Rectal smooth muscle tissue (tissue), 1 donor: Measurements from ENCODE around the gene SLC39A9.
"Not testable (repeated sequence)": the region's sequence is repeated elsewhere in the genome, so short reads cannot be mapped to it uniquely, and the experiment has no call there.

Source experiments
- H3K27ac ChIP-seq: one replicate; pipeline ENCODE4 v1.7.0; 2013; ENCODE audit warnings: low read depth, low read length, inconsistent platforms
- H3K27me3 ChIP-seq: one replicate; pipeline ENCODE4 v1.7.0; 2013; ENCODE audit warnings: low read length; ENCODE audit not compliant: control insufficient read depth, insufficient read depth
- H3K36me3 ChIP-seq: one replicate; pipeline ENCODE4 v1.7.0; 2013; ENCODE audit warnings: low read length; ENCODE audit not compliant: control insufficient read depth, insufficient read depth
- H3K4me1 ChIP-seq: one replicate; pipeline ENCODE4 v1.7.0; 2013; ENCODE audit warnings: low read length; ENCODE audit not compliant: control insufficient read depth, insufficient read depth
- H3K4me3 ChIP-seq: one replicate; pipeline ENCODE4 v1.7.0; 2013; ENCODE audit warnings: low read length
- H3K9ac ChIP-seq: one replicate; pipeline ENCODE4 v1.7.0; 2013; ENCODE audit warnings: low read length

Gene SLC39A9

GRCh38 chr14:69404883-69405282 lies 6.4 kb downstream of the SLC39A9 start:
- H3K9ac ChIP-seq, result no peak overlapping the region
- no peaks in the 10 kb centered on the region for H3K27me3 ChIP-seq
- no peak overlapping the region for H3K27ac ChIP-seq
- H3K36me3 ChIP-seq, result no peaks in the 10 kb centered on the region
- H3K4me1 ChIP-seq, result peaks cover 11% of the 10 kb centered on the region
- no peak overlapping the region for H3K4me3 ChIP-seq

GRCh38 chr14:69405762-69406161 lies 7.3 kb downstream of the SLC39A9 start:
- peaks cover 3% of the 10 kb centered on the region for H3K4me1 ChIP-seq

GRCh38 chr14:69408331-69408960 lies 10.0 kb downstream of the SLC39A9 start:
- H3K9ac ChIP-seq, result no peak overlapping the region
- H3K4me1 ChIP-seq, result no peaks in the 10 kb centered on the region
- no peak overlapping the region for H3K27ac ChIP-seq
- H3K4me3 ChIP-seq, result no peak overlapping the region
- H3K36me3 ChIP-seq, result no peaks in the 10 kb centered on the region
- H3K27me3 ChIP-seq, result no peaks in the 10 kb centered on the region

More at GRCh38 chr14:69405762-69406161, 7.3 kb downstream of the SLC39A9 start:
- H3K36me3 ChIP-seq, result no peaks in the 10 kb centered on the region
- no peak overlapping the region for H3K27ac ChIP-seq
- H3K4me3 ChIP-seq, result no peak overlapping the region
- no peak overlapping the region for H3K9ac ChIP-seq
- H3K27me3 ChIP-seq, result no peaks in the 10 kb centered on the region

GRCh38 chr14:69413483-69413882 lies 15.0 kb downstream of the SLC39A9 start:
- Histone ChIP-seq H3K9ac (no peak overlapping the region), H3K36me3 (no peaks in the 10 kb centered on the region)

GRCh38 chr14:69416087-69416486 lies 17.6 kb downstream of the SLC39A9 start:
- H3K4me3 ChIP-seq, H3K36me3 ChIP-seq, H3K27ac ChIP-seq, H3K9ac ChIP-seq, H3K4me1 ChIP-seq, H3K27me3 ChIP-seq: not testable (repeated sequence)

More at GRCh38 chr14:69413483-69413882, 15.0 kb downstream of the SLC39A9 start:
- H3K27me3 ChIP-seq, result no peaks in the 10 kb centered on the region
- H3K27ac ChIP-seq, result no peak overlapping the region
- no peaks in the 10 kb centered on the region for H3K4me1 ChIP-seq
- no peak overlapping the region for H3K4me3 ChIP-seq

- H3K4me3 ChIP-seq, result no peak overlapping the region
- no peaks in the 10 kb centered on the region for H3K27me3 ChIP-seq
- no peaks in the 10 kb centered on the region for H3K4me1 ChIP-seq
- no peak overlapping the region for H3K9ac ChIP-seq
- peaks cover 6% of the 10 kb centered on the region for H3K36me3 ChIP-seq
- no peak overlapping the region for H3K27ac ChIP-seq
Observed at GRCh38 chr14:69423279-69423678, 24.8 kb downstream of the SLC39A9 start.

GRCh38 chr14:69424149-69424923 lies 25.8 kb downstream of the SLC39A9 start:
- Histone ChIP-seq H3K4me3 (no peak overlapping the region), H3K27ac (no peak overlapping the region), H3K36me3 (peaks cover 6% of the 10 kb centered on the region), H3K9ac (no peak overlapping the region), H3K27me3 (no peaks in the 10 kb centered on the region), H3K4me1 (no peaks in the 10 kb centered on the region)

- no peak overlapping the region for H3K9ac ChIP-seq
- H3K27ac ChIP-seq, result no peak overlapping the region
- no peaks in the 10 kb centered on the region for H3K27me3 ChIP-seq
- H3K4me1 ChIP-seq, result no peaks in the 10 kb centered on the region
- H3K4me3 ChIP-seq, result no peak overlapping the region
- peaks cover 6% of the 10 kb centered on the region for H3K36me3 ChIP-seq
Observed at GRCh38 chr14:69427596-69427995, 29.1 kb downstream of the SLC39A9 start.

- Histone ChIP-seq H3K27me3 (no peaks in the 10 kb centered on the region), H3K36me3 (peaks cover 6% of the 10 kb centered on the region), H3K4me1 (no peaks in the 10 kb centered on the region), H3K9ac (no peak overlapping the region), H3K27ac (no peak overlapping the region), H3K4me3 (no peak overlapping the region)
Observed at GRCh38 chr14:69428289-69428998, 30.0 kb downstream of the SLC39A9 start.

GRCh38 chr14:69429643-69430042 lies 31.2 kb downstream of the SLC39A9 start:
- peaks cover 6% of the 10 kb centered on the region for H3K36me3 ChIP-seq
- H3K27ac ChIP-seq, result no peak overlapping the region
- H3K9ac ChIP-seq, result no peak overlapping the region
- H3K27me3 ChIP-seq, result no peaks in the 10 kb centered on the region
- H3K4me3 ChIP-seq, result no peak overlapping the region
- H3K4me1 ChIP-seq, result no peaks in the 10 kb centered on the region

GRCh38 chr14:69430306-69430939 lies 31.9 kb downstream of the SLC39A9 start:
- no peak overlapping the region for H3K9ac ChIP-seq
- no peaks in the 10 kb centered on the region for H3K27me3 ChIP-seq
- no peak overlapping the region for H3K27ac ChIP-seq

GRCh38 chr14:69432364-69432763 lies 33.9 kb downstream of the SLC39A9 start:
- Histone ChIP-seq H3K9ac (no peak overlapping the region), H3K27ac (no peak overlapping the region), H3K36me3 (no peaks in the 10 kb centered on the region), H3K4me1 (no peaks in the 10 kb centered on the region), H3K27me3 (no peaks in the 10 kb centered on the region), H3K4me3 (no peak overlapping the region)

More at GRCh38 chr14:69430306-69430939, 31.9 kb downstream of the SLC39A9 start:
- Histone ChIP-seq H3K4me1 (no peaks in the 10 kb centered on the region), H3K4me3 (no peak overlapping the region), H3K36me3 (peaks cover 6% of the 10 kb centered on the region)
